ENCODE data around the gene SLC12A7.

The SLC12A7 gene

GRCh38 chr5:1034986-1035385 is 76.9 kb downstream of the SLC12A7 start:
- Histone ChIP-seq H3K27ac (ENCODE audit: low read length) (no peak overlapping the region), H3K27me3 (ENCODE audit: control insufficient read depth, insufficient read depth, low read length) (no peaks in the 10 kb centered on the region), H3K4me1 (ENCODE audit: control insufficient read depth, low read depth, low read length) (no peaks in the 10 kb centered on the region), H3K9ac (ENCODE audit: low read length) (no peak overlapping the region), H3K36me3 (ENCODE audit: control insufficient read depth, low read depth, low read length) (no peaks in the 10 kb centered on the region), H3K4me3 (ENCODE audit: low read length) (no peak overlapping the region), H3K9me3 (ENCODE audit: control insufficient read depth, low read depth, low read length) (no peaks in the 10 kb centered on the region)

GRCh38 chr5:1034421-1034905 is 77.4 kb downstream of the SLC12A7 start:
- H3K36me3 ChIP-seq (ENCODE audit: control insufficient read depth, low read depth, low read length): no peaks in the 10 kb centered on the region
- no peaks in the 10 kb centered on the region for H3K27me3 ChIP-seq (ENCODE audit: control insufficient read depth, insufficient read depth, low read length)

GRCh38 chr5:1033606-1034420 is 78.0 kb downstream of the SLC12A7 start:
- Histone ChIP-seq H3K4me1 (ENCODE audit: control insufficient read depth, low read depth, low read length) (no peaks in the 10 kb centered on the region), H3K27ac (ENCODE audit: low read length) (no peak overlapping the region), H3K27me3 (ENCODE audit: control insufficient read depth, insufficient read depth, low read length) (no peaks in the 10 kb centered on the region), H3K9me3 (ENCODE audit: control insufficient read depth, low read depth, low read length) (no peaks in the 10 kb centered on the region), H3K9ac (ENCODE audit: low read length) (no peak overlapping the region), H3K36me3 (ENCODE audit: control insufficient read depth, low read depth, low read length) (no peaks in the 10 kb centered on the region), H3K4me3 (ENCODE audit: low read length) (no peak overlapping the region)

More at GRCh38 chr5:1034421-1034905, 77.4 kb downstream of the SLC12A7 start:
- no peak overlapping the region for H3K4me3 ChIP-seq (ENCODE audit: low read length)
- H3K27ac ChIP-seq (ENCODE audit: low read length): no peak overlapping the region
- no peaks in the 10 kb centered on the region for H3K9me3 ChIP-seq (ENCODE audit: control insufficient read depth, low read depth, low read length)
- H3K4me1 ChIP-seq (ENCODE audit: control insufficient read depth, low read depth, low read length): no peaks in the 10 kb centered on the region
- no peak overlapping the region for H3K9ac ChIP-seq (ENCODE audit: low read length)

GRCh38 chr5:1033178-1033577 is 78.7 kb downstream of the SLC12A7 start:
- H3K27me3 ChIP-seq (ENCODE audit: control insufficient read depth, insufficient read depth, low read length): no peaks in the 10 kb centered on the region
- no peaks in the 10 kb centered on the region for H3K9me3 ChIP-seq (ENCODE audit: control insufficient read depth, low read depth, low read length)
- no peaks in the 10 kb centered on the region for H3K36me3 ChIP-seq (ENCODE audit: control insufficient read depth, low read depth, low read length)

GRCh38 chr5:1032551-1033027 is 79.3 kb downstream of the SLC12A7 start:
- H3K4me3 ChIP-seq (ENCODE audit: low read length): no peak overlapping the region
- no peaks in the 10 kb centered on the region for H3K9me3 ChIP-seq (ENCODE audit: control insufficient read depth, low read depth, low read length)
- no peaks in the 10 kb centered on the region for H3K36me3 ChIP-seq (ENCODE audit: control insufficient read depth, low read depth, low read length)
- no peaks in the 10 kb centered on the region for H3K27me3 ChIP-seq (ENCODE audit: control insufficient read depth, insufficient read depth, low read length)
- H3K9ac ChIP-seq (ENCODE audit: low read length): no peak overlapping the region
- H3K4me1 ChIP-seq (ENCODE audit: control insufficient read depth, low read depth, low read length): no peaks in the 10 kb centered on the region
- H3K27ac ChIP-seq (ENCODE audit: low read length): no peak overlapping the region

More at GRCh38 chr5:1033178-1033577, 78.7 kb downstream of the SLC12A7 start:
- Histone ChIP-seq H3K4me3 (ENCODE audit: low read length) (no peak overlapping the region), H3K4me1 (ENCODE audit: control insufficient read depth, low read depth, low read length) (no peaks in the 10 kb centered on the region), H3K9ac (ENCODE audit: low read length) (no peak overlapping the region), H3K27ac (ENCODE audit: low read length) (no peak overlapping the region)

- Histone ChIP-seq H3K9me3 (ENCODE audit: control insufficient read depth, low read depth, low read length) (no peaks in the 10 kb centered on the region), H3K36me3 (ENCODE audit: control insufficient read depth, low read depth, low read length) (no peaks in the 10 kb centered on the region), H3K9ac (ENCODE audit: low read length) (no peak overlapping the region), H3K4me1 (ENCODE audit: control insufficient read depth, low read depth, low read length) (no peaks in the 10 kb centered on the region), H3K27me3 (ENCODE audit: control insufficient read depth, insufficient read depth, low read length) (no peaks in the 10 kb centered on the region), H3K4me3 (ENCODE audit: low read length) (no peak overlapping the region), H3K27ac (ENCODE audit: low read length) (no peak overlapping the region)
These were observed 79.9 kb downstream of the SLC12A7 start for GRCh38 chr5:1032011-1032410.

- Histone ChIP-seq H3K27ac (ENCODE audit: low read length) (no peak overlapping the region), H3K9me3 (ENCODE audit: control insufficient read depth, low read depth, low read length) (no peaks in the 10 kb centered on the region), H3K4me1 (ENCODE audit: control insufficient read depth, low read depth, low read length) (no peaks in the 10 kb centered on the region), H3K36me3 (ENCODE audit: control insufficient read depth, low read depth, low read length) (no peaks in the 10 kb centered on the region), H3K4me3 (ENCODE audit: low read length) (no peak overlapping the region), H3K27me3 (ENCODE audit: control insufficient read depth, insufficient read depth, low read length) (no peaks in the 10 kb centered on the region), H3K9ac (ENCODE audit: low read length) (no peak overlapping the region)
These were observed 80.4 kb downstream of the SLC12A7 start for GRCh38 chr5:1031306-1031959.

- no peaks in the 10 kb centered on the region for H3K4me1 ChIP-seq (ENCODE audit: control insufficient read depth, low read depth, low read length)
- no peaks in the 10 kb centered on the region for H3K27me3 ChIP-seq (ENCODE audit: control insufficient read depth, insufficient read depth, low read length)
- no peak overlapping the region for H3K9ac ChIP-seq (ENCODE audit: low read length)
- H3K4me3 ChIP-seq (ENCODE audit: low read length): no peak overlapping the region
- no peak overlapping the region for H3K27ac ChIP-seq (ENCODE audit: low read length)
- no peaks in the 10 kb centered on the region for H3K9me3 ChIP-seq (ENCODE audit: control insufficient read depth, low read depth, low read length)
- H3K36me3 ChIP-seq (ENCODE audit: control insufficient read depth, low read depth, low read length): no peaks in the 10 kb centered on the region
These were observed 81.0 kb downstream of the SLC12A7 start for GRCh38 chr5:1030801-1031271.

- Histone ChIP-seq H3K4me1 (ENCODE audit: control insufficient read depth, low read depth, low read length) (no peaks in the 10 kb centered on the region), H3K9ac (ENCODE audit: low read length) (no peak overlapping the region), H3K27me3 (ENCODE audit: control insufficient read depth, insufficient read depth, low read length) (no peaks in the 10 kb centered on the region), H3K4me3 (ENCODE audit: low read length) (no peak overlapping the region), H3K9me3 (ENCODE audit: control insufficient read depth, low read depth, low read length) (no peaks in the 10 kb centered on the region), H3K36me3 (ENCODE audit: control insufficient read depth, low read depth, low read length) (no peaks in the 10 kb centered on the region), H3K27ac (ENCODE audit: low read length) (no peak overlapping the region)
These were observed 81.8 kb downstream of the SLC12A7 start for GRCh38 chr5:1029945-1030625.

GRCh38 chr5:1029282-1029944 is 82.5 kb downstream of the SLC12A7 start:
- H3K9ac ChIP-seq (ENCODE audit: low read length): no peak overlapping the region

More at GRCh38 chr5:1029282-1029944, 82.5 kb downstream of the SLC12A7 start:
- Histone ChIP-seq H3K36me3 (ENCODE audit: control insufficient read depth, low read depth, low read length) (no peaks in the 10 kb centered on the region), H3K4me3 (ENCODE audit: low read length) (no peak overlapping the region), H3K27me3 (ENCODE audit: control insufficient read depth, insufficient read depth, low read length) (no peaks in the 10 kb centered on the region), H3K4me1 (ENCODE audit: control insufficient read depth, low read depth, low read length) (no peaks in the 10 kb centered on the region), H3K9me3 (ENCODE audit: control insufficient read depth, low read depth, low read length) (no peaks in the 10 kb centered on the region), H3K27ac (ENCODE audit: low read length) (no peak overlapping the region)

All from iPS-18a (cell line).